DND-41 (cell line): Measurements from ENCODE around the gene CACNA1S.

Source experiments
- CTCF ChIP-seq: IDR thresholded peaks from 2 replicates; pipeline ENCODE4 v1.5.1; 2012; ENCODE audit warnings: borderline replicate concordance, low read length, moderate library complexity, mild to moderate bottlenecking; ENCODE audit not compliant: poor library complexity, severe bottlenecking; ENCODE audit errors: extremely low read depth
- EZH2 ChIP-seq: IDR thresholded peaks from 3 replicates; pipeline ENCODE4 v1.6.1; 2012; ENCODE audit warnings: borderline replicate concordance, low read depth, mild to moderate bottlenecking, moderate library complexity, low read length, inconsistent platforms; ENCODE audit not compliant: severe bottlenecking

GRCh38 chr1:201004154-201004553 is 108.1 kb downstream of the CACNA1S start:
- TF ChIP-seq CTCF = no peak
- TF ChIP-seq EZH2 = no peak
